NK-92 (cell line): Measurements from ENCODE around the gene NUB1.

Source experiments
- DNase-seq: peaks from one replicate; lab custom pipeline; 2025; ENCODE audit not compliant: unreplicated experiment; lab: John Stamatoyannopoulos, UW

Gene NUB1

DNA sequence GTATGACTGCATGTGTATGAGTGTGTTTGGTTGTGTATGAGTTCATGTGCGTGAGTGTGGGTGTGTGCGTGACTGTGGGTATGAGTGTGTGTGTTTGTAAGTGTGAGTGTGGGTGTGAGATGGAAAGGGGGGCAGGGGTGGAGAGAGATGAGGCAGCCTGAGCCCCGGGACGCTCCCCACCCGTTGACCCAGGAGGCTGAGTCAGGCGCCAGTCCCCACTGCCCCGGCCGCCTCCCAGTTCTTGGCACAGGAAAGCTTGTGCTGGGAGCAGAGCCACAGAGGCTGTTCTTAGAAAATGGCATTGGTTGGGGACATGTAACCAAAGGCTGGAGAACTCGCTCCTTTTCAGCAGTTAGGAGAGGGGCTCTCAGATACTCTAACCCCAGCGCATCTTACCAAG, 27.8 kb upstream of the NUB1 start:
- DNase-seq: no peak

DNA sequence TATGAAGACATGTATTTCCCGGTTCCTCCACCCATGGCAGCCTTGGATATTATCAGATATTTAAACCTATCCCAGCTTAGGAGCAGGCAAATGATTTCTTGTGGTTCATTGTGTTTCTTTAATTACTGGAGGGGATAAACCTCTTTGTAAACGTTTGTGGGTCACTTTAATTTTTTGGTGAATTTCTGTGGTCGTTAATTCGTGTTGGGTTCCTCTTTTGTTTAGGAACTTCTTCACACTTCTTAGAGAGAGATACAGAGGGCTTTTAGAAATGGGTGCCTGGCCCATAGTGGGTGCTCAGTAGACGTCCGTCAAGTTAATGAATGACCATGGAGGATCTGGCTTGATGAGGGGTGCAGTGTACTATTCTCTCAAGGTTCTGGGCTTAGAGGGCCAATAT, 27.2 kb upstream of the NUB1 start:
- no peak for DNase-seq

DNA sequence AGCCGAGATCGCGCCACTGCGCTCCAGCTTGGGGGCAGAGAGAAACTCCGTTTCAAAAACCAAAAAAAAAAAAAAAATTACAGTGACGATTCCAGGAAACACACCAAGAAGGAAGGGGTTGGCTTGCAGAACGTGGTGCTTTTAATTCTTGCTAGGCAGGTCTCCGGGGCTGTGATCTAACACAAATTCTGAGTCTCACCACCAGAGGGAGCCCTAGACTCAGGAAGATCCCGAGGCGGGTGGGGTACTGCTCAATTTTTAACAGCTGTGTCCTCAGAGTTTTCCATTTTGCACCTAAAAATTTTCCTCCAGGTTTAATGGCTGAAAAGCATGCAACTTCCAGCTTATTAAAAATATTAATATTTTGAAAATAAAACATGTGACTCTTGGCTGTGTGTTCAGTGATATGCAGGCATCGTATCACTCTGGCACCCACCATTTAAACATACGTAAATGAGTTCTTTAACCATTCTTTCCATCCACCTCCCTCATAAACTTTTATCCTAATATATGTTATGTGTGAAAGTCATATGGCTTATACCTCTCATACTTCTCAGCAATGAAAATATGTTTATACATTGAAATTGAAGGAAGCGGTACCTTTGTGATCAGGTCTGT, 26.5 kb upstream of the NUB1 start:
- DNase-seq: no peak

DNA sequence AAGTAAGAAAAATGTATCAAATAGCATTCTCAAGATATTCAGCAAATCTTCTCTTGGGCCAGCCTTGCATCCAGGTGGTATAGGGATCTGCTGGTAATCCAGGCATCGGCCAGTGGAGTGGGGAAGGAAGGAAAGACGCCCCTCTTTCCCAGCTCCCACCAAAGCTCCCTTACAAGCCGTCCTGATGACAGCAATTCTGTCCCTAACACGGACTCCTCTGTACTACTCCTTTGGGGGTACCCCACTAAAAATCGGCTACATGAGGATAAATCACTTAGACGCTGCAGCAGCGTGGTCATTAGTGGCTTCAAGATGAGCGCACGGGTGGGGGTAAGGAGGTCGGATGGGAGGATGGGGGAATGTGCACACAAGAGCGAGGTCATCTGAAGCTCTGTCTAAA, 24.7 kb upstream of the NUB1 start:
- no peak for DNase-seq

DNA sequence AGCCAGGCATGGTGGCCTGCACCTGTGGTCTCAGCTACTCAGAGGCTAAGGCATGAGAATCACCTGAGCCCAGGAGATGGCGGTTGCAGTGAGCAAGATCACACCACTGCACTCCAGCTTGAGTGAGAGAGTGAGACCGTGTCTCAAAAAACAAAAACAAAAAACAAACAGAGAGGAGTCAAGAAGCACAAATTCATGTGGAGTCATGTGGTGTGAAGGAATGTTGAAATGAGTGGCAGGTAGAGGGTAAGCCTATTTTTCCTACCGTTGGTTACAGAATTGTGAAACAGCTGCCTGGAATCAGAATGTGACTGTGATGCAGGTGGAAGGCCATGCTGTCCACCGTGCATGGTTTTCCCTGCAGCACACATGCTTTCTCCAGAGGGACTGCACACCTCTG, 23.7 kb upstream of the NUB1 start:
- DNase-seq: no peak

DNA sequence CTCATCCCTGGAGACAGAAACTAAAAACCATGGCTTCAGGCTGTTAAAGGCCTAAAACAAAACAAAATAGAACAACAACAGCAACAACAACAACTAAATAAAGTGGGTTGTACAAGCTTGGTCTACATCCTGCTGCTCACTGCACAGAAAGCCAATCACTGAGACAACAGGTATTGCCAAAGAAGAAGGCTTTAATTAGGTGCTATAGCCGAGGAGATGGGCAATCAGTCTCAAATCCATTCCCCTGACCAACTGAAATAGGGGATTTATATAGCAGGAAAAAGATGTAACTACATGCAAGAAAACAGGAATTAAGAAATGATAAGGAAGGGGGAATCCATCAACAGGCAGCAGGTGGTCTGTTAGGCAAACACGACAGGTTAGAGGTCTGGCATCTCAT, 22.4 kb upstream of the NUB1 start:
- no peak for DNase-seq

DNA sequence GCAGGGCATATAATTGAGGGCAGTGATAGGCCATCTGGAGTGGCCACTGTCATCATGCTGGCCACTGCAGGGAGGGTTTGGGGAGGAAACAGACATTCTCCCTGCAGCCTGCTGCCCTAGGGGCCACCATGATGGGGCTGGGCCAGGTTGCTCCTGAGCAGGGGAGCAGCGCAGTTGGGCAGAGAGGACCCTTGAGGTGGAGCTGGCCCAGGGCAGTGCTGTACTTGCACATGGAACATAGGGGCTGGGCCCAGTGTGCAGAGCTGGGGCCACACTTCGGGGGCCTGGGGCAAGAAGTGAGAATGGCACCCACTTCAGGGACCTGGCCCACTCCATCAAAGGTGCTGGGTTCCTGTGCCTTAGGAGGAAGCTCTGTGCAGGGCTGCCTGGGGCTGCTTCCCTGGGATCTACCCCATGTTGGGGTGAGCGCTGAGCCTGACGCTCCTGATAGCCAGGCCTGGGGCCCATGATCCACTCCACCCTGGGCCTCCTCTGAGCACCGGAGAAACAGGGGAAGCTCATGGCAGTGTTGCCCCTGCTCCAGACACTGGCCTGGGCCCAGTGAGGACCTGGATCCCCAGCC, 21.3 kb upstream of the NUB1 start:
- no peak for DNase-seq

DNA sequence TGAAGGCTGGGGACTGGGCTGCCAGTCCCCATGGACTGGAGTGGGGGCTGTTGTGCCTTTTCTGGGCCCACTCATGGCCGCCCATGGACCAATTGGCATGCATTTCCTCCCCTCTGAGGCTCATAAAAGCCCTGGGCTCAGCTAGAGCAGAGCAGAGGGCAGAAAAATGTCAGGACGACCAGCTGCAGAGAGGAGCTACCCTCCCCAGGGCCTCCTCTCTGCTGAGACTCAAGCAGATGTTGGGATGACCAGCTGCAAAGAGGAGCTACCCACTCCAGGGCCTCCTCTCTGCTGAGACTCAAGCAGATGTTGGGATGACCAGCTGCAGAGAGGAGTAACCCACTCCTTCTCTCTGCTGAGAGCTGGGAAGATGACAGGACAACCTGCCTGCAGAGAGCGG, 20.3 kb upstream of the NUB1 start:
- no peak for DNase-seq

DNA sequence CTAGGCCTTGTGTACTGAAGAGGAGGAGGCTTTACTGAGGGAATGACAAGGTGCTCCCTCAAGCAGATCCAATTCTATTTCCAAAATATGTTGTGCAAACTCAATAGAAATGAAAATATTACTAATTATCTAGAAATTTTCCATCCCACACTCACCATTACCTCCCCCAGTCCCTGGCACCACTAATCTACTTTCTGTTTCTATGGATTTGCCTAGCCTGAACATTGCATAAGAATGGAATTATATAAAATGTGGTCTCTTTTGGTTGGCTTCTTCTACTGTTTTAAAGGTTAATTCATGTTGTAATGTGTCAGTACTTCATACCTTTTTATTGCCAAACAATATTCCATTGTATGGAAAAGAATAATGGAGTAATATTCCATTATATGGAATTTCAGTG, 18.7 kb upstream of the NUB1 start:
- no peak for DNase-seq

DNA sequence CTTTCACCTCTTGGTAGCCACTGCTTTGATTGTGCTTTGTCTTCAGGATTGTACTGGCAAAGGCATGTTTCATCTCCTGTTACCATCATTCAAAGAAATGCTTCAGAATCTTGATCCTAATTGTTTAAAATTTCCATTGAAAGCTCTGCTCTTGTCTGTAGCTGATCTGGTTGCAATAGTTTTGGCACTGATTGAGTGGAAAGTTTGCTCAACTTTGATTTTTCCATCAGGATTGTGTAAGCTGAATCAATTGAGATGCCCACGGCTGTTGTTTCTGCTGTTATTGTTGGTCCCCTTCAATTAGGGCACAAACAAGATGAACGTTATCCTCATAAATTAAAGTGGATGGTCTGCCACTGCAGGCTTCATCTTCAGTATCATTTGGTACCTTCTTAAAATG, 14.6 kb upstream of the NUB1 start:
- DNase-seq: no peak

DNA sequence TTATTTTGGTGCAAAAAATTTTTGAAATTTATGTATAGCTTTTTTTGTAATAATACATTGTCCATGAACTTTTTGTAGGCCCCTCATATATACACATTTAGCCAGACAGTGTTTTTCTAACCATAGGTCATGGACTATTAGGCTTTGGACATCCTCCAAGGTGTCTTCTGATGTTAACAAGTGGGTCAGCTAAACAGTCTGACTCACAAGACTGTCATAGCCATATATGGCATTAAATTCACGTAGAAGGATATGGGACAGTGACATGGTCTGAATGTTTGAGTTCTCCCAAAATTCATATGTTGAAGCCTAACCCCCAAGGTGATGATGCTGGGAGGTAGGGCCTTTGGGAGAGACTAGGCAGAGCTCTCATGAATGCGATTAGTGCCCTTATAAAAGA, 14.0 kb upstream of the NUB1 start:
- no peak for DNase-seq

DNA sequence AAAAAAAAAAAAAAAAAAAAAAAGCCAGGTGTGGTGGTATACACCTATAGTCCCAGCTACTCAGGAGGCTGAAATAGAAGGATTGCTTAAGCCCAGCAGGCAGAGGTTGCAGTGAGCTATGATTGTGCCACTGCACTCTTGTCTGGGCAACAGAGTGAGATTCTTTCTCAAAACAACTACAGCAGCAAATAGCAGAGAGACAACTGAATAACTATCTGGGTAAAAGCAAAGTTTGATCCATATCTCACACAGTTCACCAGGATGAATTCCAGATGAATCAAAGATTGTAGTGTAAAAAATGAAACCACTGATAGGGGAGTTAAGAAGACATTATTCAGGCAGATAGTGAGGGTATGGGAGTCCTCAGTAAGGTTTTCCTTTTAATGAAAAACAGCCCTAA, 11.4 kb upstream of the NUB1 start:
- no peak for DNase-seq

DNA sequence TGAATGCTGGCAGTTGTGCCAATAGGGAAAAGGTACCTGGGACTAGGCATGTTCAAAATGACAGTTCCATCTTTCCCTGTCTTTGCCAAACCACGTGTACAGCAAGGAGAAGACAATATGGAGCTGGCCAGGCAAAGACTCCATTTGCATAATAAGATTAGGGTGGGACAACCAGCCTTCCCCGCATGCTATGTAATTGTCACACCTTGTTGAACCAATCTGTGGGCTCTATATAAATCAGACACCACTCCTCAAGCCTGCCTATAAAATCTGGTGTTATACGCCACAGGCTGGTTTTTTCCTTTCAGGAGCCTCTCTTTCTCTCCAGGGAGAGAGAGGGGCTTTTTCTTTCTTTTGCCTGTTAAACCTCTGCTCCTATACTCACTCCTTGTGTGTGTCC, 11.0 kb upstream of the NUB1 start:
- no peak for DNase-seq

DNA sequence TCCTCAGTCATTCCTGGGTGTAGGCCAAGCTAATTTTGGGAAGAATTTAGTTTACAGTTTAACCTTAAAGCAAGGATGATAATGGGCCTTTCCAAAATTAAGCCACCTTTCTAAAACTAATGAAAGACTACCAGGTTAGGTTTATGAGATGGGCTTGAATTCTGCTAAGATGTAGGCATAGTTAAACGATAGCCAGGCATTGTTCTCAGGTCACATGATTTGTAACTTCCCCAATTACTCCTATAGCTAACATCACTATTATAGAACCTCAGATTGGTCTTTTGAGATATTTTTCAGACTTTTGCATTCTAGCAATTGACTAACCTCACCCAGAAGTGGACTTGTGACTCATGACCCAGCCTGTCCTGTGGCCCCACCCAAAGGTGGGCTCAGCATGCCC, 7.0 kb upstream of the NUB1 start:
- DNase-seq: no peak

DNA sequence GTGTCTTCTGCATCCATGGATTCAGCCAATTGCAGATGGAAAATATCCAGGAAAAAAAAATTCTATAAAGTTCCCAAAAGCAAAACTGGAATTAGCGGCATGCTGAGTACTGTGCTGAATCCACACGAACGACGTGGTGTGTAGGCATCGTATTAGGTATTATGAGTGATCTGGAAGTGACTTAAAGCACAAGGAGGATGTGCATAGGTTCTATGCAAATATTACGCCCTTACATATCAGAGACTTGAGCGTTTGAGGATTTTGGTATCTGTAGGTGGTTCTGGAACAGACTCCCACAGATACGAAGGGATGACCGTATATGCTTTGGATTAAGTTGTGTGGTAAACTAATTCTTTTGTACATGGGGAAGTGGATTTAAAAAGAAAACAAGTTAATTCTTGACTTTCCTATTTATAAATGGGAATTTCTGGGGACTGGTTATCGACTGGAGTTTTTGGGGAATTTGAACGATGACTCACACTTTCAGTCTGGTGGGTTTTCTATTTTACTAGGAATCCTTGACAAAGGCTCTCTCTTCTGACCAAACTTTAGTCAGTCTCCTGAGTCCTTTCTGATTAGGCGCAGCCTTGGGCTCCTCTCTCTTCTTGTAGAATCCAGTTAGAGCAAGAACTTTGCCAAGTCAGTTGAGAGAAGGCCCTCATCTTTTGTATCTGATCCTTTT, 5.4 kb upstream of the NUB1 start:
- no peak for DNase-seq

DNA sequence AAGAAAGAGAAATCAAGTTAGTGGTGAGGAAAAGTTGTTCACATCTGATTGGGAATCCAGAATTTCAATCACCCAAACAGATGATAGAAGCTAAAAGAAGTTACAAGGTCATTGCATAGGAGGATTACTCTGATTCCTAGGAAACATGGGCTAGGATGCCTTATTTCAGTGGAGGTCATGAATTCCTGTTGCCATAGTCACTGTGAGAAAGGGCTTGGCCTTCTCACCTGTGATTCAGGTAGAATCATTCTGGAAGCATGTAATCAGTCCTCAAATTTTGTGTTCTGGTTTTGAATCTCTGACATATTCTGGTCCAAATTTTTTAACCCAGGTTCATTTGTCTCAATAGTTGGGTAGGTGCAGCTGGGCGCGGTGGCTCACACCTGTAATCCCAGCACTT, 4.3 kb upstream of the NUB1 start:
- DNase-seq: no peak

DNA sequence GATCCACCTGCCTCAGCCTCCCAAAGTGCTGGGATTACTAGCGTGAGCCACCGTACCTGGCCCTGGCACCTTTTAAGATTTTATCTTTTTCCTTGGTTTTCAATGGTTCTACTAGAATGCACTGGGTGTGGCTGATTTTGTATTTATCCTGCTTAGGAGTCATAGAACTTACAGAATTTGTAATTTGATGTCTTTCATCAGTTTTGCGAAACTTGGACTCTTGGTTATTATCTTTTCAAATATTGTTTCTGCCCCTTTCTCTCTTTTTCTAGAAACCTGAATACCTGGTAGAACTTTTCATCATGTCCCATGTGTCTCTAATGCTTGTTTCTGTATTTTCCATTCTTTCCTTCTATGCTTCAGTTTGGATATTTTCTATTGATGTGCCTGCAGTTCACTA, 2.8 kb upstream of the NUB1 start:
- DNase-seq: no peak

DNA sequence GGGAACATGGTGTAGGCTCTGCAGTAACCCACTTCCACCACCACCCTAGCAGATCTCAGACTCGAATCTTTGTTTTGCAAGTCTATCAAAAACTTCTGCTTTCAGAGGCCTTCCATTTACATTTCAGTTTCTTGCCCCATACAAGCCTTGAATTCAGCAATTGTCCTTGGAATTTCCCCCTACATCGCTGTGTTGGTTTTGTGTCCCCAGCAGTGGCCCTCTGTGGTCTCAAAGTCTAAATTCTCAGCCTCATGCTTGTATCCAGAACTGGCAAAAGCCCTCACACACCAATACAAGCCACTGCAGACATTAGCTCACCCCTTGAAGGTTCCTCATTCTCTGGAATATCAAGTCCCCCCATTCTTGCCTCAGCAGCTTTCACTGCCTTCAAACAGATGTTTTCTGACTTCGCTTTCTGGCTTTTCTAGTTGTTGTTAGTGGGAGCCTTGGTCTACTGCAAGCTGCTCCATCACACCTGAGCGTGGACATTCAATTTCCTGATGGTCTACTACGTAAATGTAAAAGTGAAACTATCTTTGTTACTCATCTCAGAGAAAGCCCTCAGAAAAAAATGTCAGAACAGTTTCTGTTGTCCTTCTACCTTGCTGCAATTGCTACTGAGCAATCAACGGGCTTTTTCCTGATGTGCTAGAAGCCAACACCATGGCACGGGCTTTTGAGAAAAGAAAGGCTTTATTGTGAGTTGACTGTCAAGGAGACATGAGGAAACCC, 1.8 kb upstream of the NUB1 start:
- DNase-seq: no peak

DNA sequence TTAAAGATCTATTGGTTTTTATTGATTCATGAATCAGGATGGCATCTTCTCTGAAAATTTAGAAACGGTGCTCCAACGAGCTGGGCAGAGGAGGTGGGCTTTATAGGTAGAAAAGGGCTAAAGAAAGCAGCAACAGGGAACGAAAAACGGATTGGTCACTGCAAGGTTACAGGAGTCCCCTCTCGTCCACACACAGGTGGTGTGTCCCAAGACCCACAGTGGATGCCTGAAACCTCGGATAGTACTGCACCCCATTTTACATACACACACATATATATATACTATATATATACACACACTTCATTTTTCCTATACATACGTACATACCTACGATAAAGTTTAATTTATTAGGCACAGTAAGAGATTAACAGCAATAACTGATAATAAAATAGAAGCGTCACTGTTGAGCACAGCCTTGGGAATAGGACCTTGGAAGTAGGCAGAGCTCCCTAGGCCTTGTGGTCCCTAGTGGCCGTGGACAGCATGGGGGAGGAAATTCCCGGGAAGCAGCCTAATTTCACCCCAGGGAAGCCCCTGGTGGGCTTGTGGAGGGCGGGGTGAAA, 737 bp upstream of the NUB1 start:
- DNase-seq: no peak

DNA sequence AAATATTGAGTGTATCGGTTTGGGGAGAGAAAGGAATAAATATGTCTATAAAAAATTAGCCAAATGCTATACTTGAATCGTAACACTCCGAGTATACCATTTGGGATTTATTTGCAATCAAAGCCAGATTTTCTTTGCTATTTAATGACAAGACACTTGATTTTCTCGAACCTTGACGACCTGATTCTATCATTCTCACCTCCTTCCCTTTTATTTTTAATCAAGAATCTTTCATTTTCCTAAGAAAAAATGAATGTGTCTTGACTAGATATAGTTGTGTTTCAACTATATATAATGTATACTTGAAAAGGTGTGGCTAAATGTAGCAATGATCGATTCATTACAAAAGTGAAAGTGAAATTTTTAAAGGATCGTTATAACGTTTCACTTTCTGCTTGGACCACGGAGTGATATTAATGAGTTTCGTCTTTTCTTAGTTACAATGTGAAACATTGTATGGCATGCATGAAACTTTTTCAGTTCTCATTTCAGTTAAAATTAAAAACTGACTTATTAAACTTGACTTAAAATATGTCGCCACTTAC, 562 bp downstream of the NUB1 start:
- no peak for DNase-seq

DNA sequence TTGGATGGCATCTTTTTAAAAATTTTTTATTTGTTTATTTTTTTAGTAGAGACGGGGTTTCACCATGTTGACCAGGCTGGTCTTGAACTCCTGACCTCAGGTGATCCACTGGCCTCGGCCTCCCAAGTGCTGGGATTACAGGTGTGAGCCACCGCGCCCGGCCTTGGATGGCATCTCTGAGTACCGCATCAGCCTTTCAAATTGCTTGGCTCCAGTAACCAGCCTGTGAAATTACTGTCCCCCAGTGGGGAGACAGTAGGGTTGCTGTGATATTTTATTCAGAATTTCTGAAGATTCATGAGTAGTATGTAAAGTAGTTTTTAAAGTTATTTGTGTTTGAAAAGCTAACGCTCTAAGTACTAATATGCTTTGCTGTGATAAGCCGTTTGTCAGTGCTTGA, 1.2 kb downstream of the NUB1 start:
- DNase-seq: no peak

DNA sequence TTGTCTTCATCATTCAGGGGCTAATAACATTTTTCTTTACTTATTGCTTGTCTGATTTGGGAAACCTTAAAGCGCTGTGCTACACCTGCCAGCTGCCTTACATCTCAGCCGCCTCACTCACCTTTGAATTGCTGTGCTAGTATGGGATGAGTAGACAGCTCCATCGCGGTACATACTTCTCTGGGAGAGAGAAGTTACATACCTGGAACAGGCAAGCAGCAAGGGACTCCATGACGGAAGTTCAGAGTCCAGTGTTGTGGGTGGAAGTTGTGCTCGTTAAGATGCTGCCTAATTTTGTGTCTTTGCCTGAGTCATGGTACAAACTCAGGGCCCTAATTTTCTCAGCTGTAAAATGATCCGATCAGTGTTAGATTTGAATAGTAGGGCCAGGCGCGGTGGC, 1.9 kb downstream of the NUB1 start:
- no peak for DNase-seq
